ENCODE measurements around the gene SHLD1.
"Not testable (repeated sequence)": the region's sequence is repeated elsewhere in the genome, so short reads cannot be mapped to it uniquely, and the experiment has no call there.

The SHLD1 gene

DNA sequence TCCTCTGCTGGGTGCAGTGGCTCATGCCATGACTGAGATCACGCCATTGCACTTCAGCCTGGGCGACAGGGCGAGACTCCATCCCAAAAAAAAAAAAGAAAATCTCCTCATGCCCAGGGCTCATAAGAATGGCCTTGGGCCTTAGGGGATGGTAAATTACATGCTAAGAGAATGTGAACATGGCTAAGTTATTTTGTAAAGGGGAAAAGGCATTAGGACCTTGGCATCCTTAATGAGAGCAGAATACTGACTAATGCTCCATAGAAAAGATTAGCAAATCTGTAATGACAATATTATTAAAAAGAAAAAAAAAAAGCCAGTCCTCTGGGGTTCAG is 12.6 kb upstream of the SHLD1 start:
- no peak for DNase-seq

GRCh38 chr20:5737966-5738365 is 12.2 kb upstream of the SHLD1 start:
- DNase-seq: no peak

- not testable (repeated sequence) for DNase-seq
These were observed 9.6 kb upstream of the SHLD1 start for GRCh38 chr20:5740643-5741042.

- DNase-seq: no peak
These were observed 9.1 kb upstream of the SHLD1 start for GRCh38 chr20:5741089-5741488.

DNA sequence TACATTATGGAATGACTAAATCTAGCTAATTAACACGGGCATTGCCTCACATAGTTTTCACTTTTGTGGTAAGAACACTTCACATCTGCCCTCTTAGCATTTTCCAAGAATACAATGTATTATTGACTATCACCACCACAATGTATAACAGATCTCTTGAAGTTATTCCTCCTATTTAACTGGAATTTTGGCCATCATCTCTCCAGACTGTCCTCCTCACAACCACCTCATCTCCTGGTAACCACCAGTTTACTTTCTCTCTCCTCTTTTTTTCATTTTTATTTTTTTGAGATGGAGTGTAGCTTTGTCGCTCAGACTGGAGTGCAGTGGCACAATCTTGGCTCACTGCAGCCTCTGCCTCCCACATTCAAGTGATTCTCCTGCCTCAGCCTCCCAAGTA is 8.2 kb upstream of the SHLD1 start:
- no peak for DNase-seq

DNA sequence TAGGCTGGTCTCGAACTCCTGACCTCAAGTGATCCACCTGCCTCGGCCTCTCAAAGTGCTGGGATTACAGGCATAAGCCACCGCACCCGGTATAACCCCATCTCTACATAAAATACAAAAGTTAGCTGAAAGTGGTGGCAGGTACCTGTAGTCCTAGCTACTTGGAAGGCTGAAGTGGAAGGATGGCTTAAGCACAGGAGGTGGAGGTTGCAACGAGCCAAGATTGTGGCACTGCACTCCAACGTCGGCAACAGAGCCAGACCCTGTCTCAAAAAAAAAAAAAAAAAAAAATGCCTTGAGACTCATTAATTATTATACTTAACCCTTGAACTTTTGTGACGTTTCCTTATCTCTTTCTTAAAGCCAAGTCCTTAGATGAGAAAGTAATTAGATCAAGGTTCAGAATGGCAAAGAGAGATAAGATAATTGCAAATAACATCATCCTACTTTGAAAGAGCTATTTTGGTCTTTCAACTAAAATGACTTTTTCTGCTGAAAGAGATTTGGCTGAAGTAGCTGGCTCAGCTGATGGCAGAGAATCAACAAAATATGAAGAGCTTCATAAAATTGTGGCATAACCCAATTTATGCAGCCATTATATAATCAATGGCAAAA is 4.7 kb upstream of the SHLD1 start:
- no peak for DNase-seq

DNA sequence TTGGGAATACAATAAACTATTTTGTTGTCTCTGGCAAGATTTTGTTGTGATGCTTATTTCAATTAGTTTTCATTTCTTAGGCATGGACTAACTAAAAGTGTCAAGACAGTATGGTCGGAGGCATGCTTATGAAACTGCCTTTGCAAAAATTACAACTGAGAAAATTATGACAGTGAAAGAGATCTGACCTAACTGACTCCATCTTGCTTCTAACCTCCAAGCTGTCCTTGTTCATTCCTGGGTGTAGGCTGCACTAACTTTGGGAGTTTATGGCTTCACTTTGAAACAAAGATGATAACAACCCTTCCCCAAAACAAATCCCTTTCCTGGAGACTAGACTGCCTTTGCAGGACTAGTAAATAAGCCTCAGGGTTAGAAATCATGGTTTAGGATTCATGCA is 4.1 kb upstream of the SHLD1 start:
- DNase-seq: no peak

- DNase-seq: no peak
These were observed 2.0 kb upstream of the SHLD1 start for GRCh38 chr20:5748246-5748645.

DNA sequence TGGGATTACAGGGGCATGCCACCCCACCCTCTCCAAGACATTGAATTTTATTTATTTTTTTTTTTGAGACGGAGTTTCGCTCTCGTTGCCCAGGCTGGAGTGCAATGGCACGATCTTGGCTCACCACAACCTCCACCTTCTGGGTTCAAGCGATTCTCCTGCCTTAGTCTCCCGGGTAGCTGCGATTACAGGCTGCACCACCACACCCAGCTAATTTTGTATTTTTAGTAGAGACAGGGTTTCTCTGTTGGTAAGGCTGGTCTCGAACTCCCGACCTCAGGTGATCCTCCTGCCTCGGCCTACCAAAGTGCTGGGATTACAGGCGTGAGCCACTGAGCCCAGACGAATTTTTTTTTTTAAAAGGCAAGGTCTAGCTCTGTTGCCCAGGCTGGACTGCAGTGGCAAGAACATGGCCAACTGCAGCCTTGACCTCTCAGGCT is 669 bp upstream of the SHLD1 start:
- not testable (repeated sequence) for DNase-seq

DNA sequence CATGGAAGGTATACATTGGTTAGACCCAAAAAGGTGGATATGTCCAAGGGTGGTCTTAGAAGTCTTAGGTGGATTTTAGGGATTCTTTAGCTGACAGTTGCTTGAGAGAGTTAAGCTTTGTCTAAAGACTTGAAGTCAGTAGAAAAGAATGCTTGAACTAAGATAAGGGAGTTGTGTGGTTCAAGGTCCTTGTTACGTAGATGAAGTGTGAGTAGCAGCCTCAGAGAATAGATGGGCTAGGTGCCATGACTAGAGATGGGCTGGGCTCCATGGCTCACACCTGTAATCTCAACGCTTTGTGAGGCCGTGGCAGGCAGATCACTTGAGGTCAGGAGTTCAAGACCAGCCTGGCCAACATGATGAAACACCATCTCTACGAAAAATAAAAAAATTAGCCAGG is 1.7 kb downstream of the SHLD1 start:
- no peak for DNase-seq

DNA sequence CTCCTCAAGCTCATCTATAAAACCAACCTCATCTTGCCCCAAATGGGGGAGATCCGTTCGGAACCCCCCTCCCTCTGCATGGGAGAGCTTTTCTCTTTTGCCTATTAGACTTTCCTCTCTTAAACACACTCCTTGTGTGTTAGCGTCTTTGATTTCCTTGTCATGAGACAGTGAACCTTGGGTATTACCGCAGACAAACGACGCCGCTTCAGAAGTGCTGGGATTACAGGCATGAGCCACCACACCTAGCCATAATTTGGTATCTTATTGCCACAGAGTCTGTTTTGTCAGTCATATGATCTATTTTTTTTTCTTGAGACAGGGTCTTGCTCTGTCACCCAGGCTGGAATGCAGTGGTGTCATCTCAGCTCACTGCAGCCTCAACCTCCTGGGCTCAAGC is 3.6 kb downstream of the SHLD1 start:
- no peak for DNase-seq

GRCh38 chr20:5757949-5758348 is 7.7 kb downstream of the SHLD1 start:
- DNase-seq: no peak

DNA sequence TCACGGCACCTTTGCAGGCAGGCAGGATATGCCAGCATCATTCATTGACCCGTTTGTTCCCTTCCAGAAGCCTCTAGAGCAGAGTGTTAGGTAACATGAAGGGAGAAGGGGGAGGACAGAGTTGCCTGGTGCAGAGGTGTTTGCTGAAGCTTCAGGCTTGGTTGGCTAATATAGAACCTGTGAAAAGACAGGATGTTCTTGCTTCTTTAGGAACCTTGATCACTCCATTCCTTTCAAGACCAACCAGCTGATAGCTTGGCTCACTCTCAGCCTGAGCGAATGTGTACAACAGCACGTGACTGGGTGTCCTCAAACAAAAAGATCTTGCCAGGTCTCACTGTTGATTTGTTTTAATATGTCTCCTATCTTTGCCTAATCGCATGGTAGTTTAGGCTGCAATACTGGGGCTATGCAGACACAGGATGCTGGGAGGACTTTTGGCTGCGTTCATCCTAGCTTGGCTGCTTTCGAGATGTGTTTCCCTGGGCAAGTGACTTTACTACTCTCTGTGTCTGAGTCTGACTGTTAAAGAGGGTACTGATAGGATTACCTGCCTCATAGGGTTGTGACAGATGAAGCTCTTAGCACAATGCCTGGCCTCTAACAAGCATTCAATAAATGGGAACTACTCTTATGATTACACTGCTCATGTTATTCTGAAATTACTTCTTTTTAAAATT is 16.0 kb downstream of the SHLD1 start:
- DNase-seq: no peak

DNA sequence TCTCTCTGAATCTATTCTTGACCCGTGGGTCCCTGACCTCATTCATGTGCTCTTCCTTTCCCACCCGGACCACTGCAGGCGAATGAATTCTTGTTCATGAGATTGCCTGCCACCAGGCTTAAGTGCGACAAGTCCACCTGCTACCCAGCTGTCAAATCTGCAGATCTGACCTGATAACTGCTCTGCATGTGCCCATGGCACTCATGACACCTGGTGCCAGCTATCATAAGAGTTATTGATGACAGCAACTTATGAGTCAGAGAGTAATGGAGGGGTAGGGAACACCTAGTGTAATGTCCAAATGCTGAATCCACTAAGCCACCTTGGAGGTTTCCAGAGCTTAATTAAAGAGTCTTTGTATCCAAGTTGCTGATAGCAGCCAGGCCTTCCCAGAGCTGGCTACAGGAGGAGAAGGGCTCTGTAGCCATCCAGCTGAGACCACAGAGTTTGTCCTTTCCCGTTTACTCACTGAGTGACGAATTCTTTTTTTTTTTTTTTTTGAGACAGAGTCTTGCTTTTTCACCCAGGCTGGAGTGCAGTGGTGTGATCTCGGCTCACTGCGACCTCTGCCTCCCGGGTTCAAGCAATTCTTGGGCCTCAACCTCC is 17.4 kb downstream of the SHLD1 start:
- DNase-seq: peak; percentile 68

GRCh38 chr20:5770231-5770986 is 20.2 kb downstream of the SHLD1 start:
- no peak for DNase-seq

DNA sequence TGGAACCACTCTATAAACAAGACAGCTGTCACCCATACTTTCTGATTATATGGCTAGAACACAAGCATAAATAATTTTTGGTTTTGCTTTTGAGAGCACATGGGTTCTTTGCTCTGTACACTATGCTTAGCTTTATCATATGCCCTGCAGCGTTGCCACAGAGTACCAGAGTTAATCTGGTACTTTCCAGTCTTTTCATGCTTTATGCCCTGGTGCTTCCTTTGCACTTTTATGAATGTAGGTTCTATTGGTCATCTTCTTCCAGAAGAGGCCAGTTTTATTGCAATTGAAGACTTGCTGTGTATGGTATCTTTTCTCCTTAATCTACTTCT is 20.8 kb downstream of the SHLD1 start:
- no peak for DNase-seq

GRCh38 chr20:5772704-5773103 is 22.5 kb downstream of the SHLD1 start:
- no peak for DNase-seq

- no peak for DNase-seq
These were observed 23.4 kb downstream of the SHLD1 start for GRCh38 chr20:5773589-5773988.

- DNase-seq: no peak
These were observed 25.9 kb downstream of the SHLD1 start for GRCh38 chr20:5776077-5776476.

DNA sequence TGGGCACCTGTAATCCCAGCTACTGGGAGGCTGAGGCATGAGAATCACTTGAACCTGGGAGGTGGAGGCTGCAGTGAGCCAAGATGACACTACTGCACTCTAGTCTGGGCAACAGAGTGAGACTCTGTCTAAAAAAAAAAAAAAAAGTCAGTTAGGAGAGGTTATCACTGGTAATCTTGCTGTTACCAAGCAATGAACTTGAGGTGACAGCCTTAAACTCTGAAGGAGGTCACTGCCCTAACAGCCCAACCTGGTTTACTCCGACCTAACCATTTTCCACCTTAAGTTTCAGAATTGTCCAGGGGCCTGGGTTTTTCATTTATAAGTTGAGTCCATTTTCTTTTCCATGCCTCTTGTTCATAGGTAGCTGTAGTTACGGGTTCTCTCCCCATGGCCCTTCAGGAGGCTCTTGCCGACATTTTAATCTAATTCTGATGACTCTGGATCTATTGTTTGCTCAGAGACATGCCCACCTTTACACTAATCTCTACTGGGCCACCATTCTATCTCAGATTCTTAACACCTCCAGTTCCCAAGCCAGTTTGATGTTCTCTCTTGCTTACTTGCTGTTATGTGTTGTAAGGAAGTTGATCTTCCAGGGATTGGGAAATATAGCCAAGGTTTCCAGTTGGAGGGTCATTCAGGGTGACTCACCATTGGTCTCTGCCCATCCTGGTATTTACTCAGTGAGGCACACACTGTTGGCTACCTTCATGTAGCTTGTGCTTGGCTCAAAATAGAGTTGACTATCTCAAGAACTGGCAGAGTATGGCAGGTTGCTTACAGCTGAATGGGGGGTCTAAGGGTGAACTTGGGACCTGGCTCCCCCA is 29.1 kb downstream of the SHLD1 start:
- DNase-seq: no peak

DNA sequence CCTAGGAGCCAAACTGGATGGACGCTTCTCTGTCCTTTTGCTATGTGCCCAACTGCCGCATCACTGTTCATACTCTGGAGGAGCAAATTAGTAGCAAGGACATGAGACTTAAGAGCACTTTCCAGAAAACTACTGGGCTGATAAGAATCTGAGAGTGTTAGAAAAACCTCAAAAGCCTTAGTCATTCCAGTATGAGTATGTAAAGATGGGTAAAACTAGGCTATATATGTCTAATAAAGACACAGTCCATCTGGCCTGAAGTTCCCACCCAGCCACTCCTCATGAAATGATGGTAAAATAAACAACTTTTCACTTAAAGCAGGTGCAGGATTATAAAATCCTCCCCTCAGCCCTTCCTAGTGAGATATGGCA is 30.6 kb downstream of the SHLD1 start:
- DNase-seq: no peak

DNA sequence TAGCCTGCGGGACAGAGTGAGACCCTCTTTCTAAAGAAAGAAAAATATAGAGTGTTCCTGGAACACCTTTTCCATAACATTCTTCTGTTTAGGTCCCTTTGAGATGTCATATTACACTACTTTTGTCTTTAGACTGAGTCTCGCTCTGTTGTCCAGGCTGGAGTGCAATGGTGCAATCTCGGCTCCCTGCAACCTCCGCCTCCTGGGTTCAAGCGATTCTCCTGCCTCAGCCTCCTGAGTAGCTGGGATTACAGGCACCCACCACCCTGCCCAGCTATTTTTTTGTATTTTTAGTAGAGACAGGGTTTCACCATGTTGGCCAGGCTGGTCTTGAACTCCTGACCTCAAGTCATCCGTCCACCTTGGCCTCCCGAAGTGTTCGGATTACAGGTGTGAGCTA is 31.2 kb downstream of the SHLD1 start:
- DNase-seq: not testable (repeated sequence)

All from NCI-H524 treated with DMSO at 0.1 percent for 48 hours (cell line).